ENCODE results near the gene DMXL2. TPM values are rescaled to one million over a fixed set of nuclear protein-coding genes. Genes with fewer than 3 reads are reported as not detected.

Gene DMXL2
- total RNA-seq, 2 donors from 2014 or later = 4.0 to 9.2 TPM

GRCh38 chr15:51403946-51404695 lies 218.4 kb downstream of the DMXL2 start:
- H3K36me3 Mint-ChIP-seq (ENCODE audit: low read depth) = no peaks in the 10 kb centered on the region
- no peak overlapping the region for H3K27ac Mint-ChIP-seq
- no peaks in the 10 kb centered on the region for H3K4me1 Mint-ChIP-seq
- H3K9me3 Mint-ChIP-seq = peaks cover 4% of the 10 kb centered on the region
- H3K4me3 Mint-ChIP-seq = no peak overlapping the region
- no peak for ATAC-seq (replicated peaks)
- peaks cover 18% of the 10 kb centered on the region for H3K27me3 Mint-ChIP-seq

- Mint-ChIP-seq H3K36me3 (ENCODE audit: low read depth) (no peaks in the 10 kb centered on the region), H3K4me1 (no peaks in the 10 kb centered on the region), H3K9me3 (peaks cover 3% of the 10 kb centered on the region), H3K27me3 (peaks cover 18% of the 10 kb centered on the region), H3K27ac (no peak overlapping the region), H3K4me3 (no peak overlapping the region)
- no peak for ATAC-seq (replicated peaks)
Observed at GRCh38 chr15:51403072-51403878, 219.3 kb downstream of the DMXL2 start.

GRCh38 chr15:51401872-51402517 lies 220.6 kb downstream of the DMXL2 start:
- peaks cover 3% of the 10 kb centered on the region for H3K9me3 Mint-ChIP-seq
- H3K4me3 Mint-ChIP-seq = no peak overlapping the region
- H3K36me3 Mint-ChIP-seq (ENCODE audit: low read depth) = no peaks in the 10 kb centered on the region
- H3K4me1 Mint-ChIP-seq = no peaks in the 10 kb centered on the region
- no peak overlapping the region for H3K27ac Mint-ChIP-seq
- H3K27me3 Mint-ChIP-seq = peaks cover 18% of the 10 kb centered on the region
- ATAC-seq (replicated peaks) = no peak

- Mint-ChIP-seq H3K9me3 (peaks cover 3% of the 10 kb centered on the region), H3K4me1 (no peaks in the 10 kb centered on the region), H3K27me3 (peaks cover 15% of the 10 kb centered on the region), H3K36me3 (ENCODE audit: low read depth) (no peaks in the 10 kb centered on the region), H3K27ac (no peak overlapping the region), H3K4me3 (no peak overlapping the region)
- ATAC-seq (replicated peaks) = no peak
Observed at GRCh38 chr15:51401051-51401780, 221.4 kb downstream of the DMXL2 start.

GRCh38 chr15:51398626-51399025 lies 223.9 kb downstream of the DMXL2 start:
- ATAC-seq (replicated peaks) = no peak

More at GRCh38 chr15:51398626-51399025, 223.9 kb downstream of the DMXL2 start:
- Mint-ChIP-seq H3K4me3 (no peak overlapping the region), H3K4me1 (no peaks in the 10 kb centered on the region), H3K9me3 (peaks cover 3% of the 10 kb centered on the region), H3K27ac (no peak overlapping the region), H3K27me3 (peaks cover 8% of the 10 kb centered on the region), H3K36me3 (ENCODE audit: low read depth) (no peaks in the 10 kb centered on the region)

Other genes with a start within 250 kb of the DMXL2 start
- gene SCG3, start 58.7 kb upstream of the DMXL2 start, total RNA-seq = not detected
- 10 to 100 TPM; 10.9 to 16.2 TPM for gene LYSMD2, start 114.9 kb upstream of the DMXL2 start, total RNA-seq
- 1 to 10 TPM; 2.8 to 3.8 TPM for gene TMOD2, start 128.8 kb upstream of the DMXL2 start, total RNA-seq
- gene TMOD3, start 206.9 kb upstream of the DMXL2 start, total RNA-seq = 10 to 100 TPM; 64.5 to 76.9 TPM